Stimulated activated CD8-positive, alpha-beta memory T cell treated with anti-CD3 and anti-CD28 coated beads, Interleukin-15, amount 100 ng/mL, for 48 hours (primary cell): ENCODE results near the gene MFRP.
"Not testable (repeated sequence)": the region's sequence is repeated elsewhere in the genome, so short reads cannot be mapped to it uniquely, and the experiment has no call there.

Experiments used
- DNase-seq, 2 donors: peaks; one replicate each; pipeline ENCODE4 v3.0.0-alpha.2; 2020; ENCODE audit warnings: low read depth in 2 of 2

MFRP gene

GRCh38 chr11:119346605-119347004 is at the start of gene MFRP:
Gene MFRP (minus strand): TSS chr11:119346705. CDS start chr11:119346513, 192 bp downstream.
- DNase-seq = no peak

DNA sequence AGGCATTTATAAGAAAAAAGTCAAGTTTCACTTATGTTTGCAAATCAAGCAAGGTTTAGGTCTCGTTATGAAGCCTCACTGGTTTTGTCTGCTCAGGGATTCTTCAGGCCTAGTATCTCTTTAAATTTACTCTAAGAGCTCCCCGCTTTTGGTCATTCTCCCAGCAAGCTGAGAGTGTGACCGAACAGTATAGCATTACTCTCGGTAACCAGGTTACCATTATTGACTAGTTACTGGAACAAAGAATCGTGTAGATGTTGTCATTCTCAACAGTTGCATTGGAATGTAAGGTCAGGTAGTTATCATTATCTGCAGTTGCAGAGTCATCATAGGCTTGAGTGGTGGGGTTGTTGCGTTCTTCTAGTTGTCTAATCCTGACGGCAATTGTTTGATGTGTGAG is 44.8 kb upstream of the MFRP start:
- DNase-seq = no peak

DNA sequence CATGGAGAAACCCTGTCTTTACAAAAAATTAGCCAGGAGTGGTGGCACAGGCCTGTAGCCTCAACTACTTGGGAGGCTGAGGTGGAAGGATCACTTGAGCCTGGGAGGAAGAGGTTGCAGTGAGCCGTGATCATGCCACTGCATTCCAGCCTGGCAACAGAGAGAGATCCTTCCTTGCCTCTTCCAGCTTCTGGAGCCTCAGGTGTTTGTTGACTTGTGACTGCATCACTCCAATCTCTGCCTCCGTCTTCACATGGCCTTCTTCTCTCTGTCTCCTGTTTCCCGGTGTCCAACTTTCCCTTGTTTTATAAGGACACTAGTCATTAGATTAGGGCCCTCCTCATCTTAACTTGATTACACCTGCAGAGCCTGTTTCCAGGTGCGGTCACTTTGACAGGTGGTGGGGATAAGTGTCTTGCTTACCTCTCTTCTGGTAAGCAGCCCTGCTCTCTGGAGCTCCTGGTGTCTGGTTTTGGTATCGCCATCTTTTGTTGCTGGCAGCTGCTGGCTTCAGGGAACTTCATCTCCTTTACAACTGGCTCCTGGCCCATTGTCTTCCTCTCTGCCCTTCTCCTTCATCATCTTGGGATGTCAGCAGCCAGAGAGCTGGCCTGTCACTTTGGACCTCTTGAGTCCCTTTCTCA is 43.2 kb upstream of the MFRP start:
- DNase-seq = no peak

DNA sequence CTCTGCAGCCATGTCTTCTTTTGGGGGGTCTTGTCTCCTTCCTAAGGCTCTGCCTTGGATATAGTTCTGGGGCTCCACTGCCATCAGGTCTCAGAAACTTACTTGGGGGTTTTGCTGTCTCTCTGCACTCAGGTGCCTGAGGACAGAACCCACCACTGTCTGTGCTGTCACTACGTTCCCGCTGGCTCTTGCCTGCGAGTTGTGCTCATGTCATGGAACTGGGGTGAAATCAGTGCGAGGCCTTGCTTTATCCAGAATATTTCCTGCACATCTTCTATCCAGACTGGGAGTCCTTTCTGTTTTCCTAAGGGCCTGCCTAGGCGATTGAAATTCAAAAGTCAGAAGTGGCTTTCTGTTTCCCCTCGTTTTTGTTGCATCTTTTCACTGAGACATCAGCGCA is 41.6 kb upstream of the MFRP start:
- DNase-seq = no peak

- DNase-seq = no peak
Measured at GRCh38 chr11:119384332-119384731, 37.8 kb upstream of the MFRP start.

GRCh38 chr11:119382513-119382912 is 36.0 kb upstream of the MFRP start:
- DNase-seq = not testable (repeated sequence)

GRCh38 chr11:119382101-119382500 is 35.6 kb upstream of the MFRP start:
- DNase-seq = no peak

DNA sequence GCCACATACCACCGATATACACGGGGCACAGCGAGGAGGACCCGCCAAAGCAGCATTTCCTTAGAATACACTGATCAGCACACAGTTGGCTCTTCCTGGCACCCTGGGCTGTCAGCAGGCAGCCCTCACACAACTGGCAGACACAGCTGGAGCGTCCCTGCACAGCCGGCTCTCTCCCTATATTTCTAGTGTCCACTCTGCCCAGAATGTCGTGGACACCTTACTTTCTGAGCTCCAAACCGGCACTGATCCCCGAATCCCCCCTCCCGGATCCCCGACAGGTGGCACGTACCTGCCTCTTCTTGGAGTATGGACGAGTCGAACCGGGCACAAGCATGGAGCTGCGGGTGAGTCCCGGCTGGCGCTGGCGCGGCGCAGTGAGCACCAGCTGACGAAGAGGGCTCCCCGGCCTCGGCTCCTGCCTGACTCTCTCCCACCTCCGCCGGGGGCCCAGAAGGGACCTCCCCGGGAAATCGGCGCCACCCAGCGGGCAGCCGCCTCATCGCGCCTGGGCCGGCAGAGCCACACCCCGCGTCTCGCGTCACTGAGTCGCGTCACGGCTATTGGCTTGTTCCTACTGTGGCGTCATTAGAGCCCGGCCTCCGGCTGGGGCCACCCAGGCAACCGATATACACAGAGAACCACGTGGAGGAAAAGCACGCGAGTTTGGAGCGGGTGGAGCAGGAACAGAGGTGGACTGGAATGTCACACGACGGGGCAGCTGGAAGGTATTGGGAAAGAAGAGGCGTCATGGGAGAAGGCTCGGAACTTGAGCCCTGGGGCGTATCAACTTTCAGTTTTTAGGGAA is 34.9 kb upstream of the MFRP start, which contains the start of gene USP2:
USP2 (minus strand) TSS at position 510 of the 808 bp plus-strand sequence. CDS start 8,210 bp downstream, outside the sequence.
- DNase-seq = peak; percentile 95

GRCh38 chr11:119380827-119381180 is 34.3 kb upstream of the MFRP start:
- DNase-seq = no peak

DNA sequence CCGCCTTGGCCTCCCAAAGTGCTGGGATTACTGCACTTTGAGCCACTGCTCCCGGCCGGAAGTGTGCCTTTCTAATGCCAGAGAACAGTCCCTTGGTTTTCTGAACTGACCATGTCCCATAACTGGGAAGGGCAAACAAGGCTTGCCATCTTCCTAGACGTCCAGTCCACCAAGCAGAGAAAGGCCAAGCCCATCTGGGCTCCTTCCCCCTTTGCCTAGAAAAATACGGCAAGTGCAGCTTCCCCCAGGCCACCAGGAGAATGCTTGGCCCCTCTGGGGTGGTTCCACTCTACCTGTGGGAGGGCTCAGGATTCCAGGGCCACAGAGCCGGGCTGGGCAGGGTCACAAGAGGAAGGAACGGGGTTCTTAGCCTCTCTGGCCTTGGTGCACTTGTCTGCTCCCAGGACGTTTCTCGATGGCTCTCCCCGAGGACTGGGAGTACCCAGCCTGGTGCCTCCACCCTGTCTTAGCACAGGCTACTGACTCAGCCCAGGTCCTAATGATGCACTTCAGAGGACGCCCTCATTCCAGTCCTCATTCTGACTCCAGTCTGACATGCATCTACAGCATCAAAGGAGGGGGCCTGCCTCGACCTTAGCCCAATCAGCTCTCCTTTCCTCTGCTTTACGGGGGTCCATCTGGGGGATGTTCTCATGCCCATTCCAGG is 33.8 kb upstream of the MFRP start:
- no peak for DNase-seq

DNA sequence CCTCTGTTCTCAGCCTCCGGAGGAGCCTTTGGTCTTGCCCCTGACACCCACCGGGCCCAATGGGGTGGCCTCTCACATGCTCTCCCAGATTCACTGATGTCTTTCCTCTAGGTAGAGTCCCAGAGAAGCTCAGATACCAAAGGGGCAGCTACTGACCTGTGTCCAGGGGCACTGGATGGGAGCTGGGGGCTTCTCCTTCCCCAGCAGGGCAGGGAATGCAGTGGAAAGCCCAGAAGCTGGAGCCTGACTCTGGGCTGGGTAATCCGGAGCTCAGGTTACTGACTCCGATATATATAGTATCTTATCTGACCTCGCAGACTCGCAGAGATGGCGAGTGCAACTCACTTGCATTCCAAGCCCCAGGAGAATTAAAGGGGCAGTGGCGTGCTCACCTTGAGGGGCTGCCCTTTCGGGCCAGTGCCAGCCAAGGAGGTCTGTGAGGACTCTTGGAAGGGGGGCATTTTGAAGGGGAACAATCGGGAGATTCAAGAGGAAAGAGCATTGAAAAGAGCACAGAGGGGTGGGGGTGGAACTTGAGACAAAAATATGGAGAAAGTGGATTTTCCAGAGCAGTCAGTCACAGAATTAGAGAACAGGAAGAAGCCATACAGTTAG is 32.5 kb upstream of the MFRP start:
- no peak for DNase-seq

GRCh38 chr11:119377961-119378667 is 31.6 kb upstream of the MFRP start:
- no peak for DNase-seq

- no peak for DNase-seq
Measured at GRCh38 chr11:119377112-119377901, 30.8 kb upstream of the MFRP start.

DNA sequence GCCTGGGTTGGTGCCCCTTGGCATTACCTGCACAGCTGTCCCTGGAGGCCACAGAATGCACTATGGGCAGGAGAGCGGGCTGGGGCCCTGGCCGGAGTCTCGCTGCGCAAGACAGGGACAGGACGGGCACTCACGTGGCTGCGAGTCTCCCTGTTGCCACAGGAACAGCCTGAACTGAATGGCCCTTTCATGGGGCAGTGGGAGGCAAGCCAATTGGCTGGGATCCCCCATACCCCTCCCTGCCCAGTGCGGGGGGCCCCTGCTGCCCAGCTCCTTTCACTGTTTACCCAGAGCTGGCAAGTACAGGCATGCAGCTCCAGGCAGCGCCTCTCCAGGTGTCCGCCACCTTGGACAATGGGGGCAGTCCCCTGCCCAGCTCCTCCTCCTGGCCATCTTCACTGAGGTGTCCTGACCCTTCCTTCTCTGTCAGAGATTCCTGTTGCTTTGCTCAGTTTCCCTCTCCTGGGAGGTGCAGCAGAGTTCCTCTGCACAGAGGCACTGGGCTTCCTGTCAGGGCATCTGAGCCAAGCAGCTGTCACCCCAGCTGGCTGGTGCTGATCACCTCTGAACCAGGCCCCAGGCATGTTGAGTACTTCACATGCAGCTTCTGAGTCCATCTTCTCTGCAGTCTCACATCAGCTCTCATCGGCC is 29.8 kb upstream of the MFRP start:
- DNase-seq = no peak

DNA sequence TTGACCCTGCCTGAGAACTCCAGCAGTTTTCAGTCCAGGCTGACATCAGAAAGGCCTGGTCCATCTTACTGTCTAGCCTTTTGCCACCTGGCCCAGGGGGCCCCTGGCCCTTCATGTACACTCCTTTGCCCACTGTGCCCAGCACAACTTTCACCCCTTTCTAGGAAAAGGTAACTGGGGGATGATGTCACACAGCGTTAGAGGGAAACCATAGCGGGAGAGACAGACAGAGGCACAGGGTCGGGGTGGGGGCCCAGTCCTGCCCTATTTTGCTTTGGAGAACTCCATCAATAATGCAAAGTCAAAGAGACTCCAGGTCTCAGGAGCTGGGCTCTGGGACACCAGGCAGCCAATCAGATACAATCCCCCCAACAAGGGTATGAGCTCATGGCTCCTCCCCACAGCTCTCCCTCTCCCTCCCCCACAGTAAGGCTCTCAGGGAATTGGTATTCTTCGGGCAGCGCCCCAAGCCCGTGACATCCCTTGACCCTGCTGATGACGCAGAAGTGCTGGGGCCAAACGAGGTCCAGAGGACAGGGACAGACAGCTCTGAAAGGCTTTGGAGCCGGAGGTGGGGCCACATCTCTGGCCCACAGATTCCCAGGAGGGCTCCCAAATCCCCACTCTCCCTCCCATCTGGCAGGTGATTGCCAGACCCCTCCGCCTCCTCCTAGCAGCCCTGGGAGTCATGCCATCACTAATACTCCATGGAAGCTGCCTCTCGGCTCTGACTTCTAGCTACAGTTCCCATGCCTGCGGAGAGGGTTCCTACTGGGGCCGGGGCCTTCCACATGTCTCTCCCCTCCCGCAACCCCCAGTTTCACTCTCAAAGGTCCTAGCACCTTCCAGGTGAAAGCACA is 29.1 kb upstream of the MFRP start:
- no peak for DNase-seq

GRCh38 chr11:119374632-119375336 is 28.3 kb upstream of the MFRP start:
- DNase-seq = no peak

DNA sequence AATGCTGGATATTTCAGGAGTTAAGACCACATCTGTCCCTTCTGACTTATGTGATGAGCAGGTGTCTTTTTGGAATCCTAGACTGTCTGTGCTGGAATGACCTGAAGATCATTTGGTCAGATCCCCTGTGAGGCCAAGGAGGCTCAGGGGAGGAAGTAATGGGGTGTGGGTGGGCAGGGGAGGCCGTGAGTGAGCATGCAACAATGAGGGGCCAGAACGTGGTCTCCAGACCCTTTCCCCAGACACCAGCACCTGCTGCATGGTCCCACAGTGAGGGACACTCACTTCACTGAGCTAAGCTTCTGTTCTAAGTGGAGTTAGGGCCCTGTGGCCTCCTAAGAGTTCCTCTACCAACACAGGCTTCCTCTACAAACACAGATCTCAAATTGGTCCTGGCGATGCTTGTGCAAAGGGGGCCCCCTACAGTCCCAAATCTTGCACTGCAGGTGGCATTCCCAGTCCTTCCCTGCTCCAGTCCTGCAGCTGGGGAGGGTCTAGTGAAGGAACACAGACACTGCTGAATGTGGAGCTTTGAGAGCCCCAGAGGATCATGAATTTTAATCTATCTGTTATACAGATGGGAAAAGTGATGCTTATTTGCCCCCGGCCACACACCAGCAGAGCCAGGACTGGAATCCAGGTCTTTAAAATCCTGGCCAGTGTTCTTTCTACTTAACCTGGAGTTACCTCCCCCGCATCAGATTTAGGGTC is 27.6 kb upstream of the MFRP start:
- DNase-seq = peak in 1 of 2 donors; percentile 20
